WTC11 (cell line): ENCODE data around the gene MYH14.

Source experiments
- TF ChIP-seq, protein P1 (sequence below): fragments of 200-600 bp; IDR thresholded peaks from 2 replicates; pipeline ENCODE4 v1.8.0; 2022; ENCODE audit warnings: antibody characterized with exemption
- TF ChIP-seq, protein P2 (sequence below): sonication (generic); formaldehyde crosslinking; IDR thresholded peaks from 2 replicates; pipeline ENCODE4 v1.8.0; 2022; ENCODE audit warnings: mild to moderate bottlenecking, missing genetic modification reagents

DNA sequence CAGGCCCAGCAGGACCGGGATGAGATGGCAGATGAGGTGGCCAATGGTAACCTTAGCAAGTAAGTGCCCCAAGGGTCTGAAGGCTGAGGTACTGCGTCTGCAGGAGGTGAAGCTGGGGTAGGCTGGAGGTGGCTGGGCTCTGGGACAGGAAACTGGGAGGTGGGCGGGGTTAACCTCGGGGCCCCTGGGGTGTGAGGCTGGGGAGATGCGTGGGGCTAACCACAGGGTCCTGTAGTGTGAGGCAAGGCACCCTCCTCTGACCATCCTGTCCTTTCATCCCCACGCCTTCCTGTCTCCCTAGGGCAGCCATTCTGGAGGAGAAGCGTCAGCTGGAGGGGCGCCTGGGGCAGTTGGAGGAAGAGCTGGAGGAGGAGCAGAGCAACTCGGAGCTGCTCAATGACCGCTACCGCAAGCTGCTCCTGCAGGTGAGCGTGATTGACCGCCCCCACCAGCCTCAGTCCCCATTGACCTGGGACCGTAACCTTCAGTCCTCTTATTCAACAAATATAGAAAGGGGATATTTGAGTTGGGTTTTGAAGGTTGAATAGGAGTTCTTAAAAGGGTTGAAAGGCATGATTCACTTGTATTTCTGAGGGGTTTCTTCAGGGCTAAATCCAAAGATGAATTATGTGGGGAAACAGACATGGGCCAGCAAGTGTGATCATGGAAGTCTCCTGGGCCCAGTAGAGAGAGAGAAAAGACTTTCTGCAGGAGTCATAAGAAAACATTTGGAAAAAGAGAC lies 90.0 kb downstream of the MYH14 start:
- TF ChIP-seq, protein P1, sequence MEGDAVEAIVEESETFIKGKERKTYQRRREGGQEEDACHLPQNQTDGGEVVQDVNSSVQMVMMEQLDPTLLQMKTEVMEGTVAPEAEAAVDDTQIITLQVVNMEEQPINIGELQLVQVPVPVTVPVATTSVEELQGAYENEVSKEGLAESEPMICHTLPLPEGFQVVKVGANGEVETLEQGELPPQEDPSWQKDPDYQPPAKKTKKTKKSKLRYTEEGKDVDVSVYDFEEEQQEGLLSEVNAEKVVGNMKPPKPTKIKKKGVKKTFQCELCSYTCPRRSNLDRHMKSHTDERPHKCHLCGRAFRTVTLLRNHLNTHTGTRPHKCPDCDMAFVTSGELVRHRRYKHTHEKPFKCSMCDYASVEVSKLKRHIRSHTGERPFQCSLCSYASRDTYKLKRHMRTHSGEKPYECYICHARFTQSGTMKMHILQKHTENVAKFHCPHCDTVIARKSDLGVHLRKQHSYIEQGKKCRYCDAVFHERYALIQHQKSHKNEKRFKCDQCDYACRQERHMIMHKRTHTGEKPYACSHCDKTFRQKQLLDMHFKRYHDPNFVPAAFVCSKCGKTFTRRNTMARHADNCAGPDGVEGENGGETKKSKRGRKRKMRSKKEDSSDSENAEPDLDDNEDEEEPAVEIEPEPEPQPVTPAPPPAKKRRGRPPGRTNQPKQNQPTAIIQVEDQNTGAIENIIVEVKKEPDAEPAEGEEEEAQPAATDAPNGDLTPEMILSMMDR, result no peak
- TF ChIP-seq, protein P2, sequence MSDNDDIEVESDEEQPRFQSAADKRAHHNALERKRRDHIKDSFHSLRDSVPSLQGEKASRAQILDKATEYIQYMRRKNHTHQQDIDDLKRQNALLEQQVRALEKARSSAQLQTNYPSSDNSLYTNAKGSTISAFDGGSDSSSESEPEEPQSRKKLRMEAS, result no peak
